H9 (cell line): ENCODE data around the gene AADAC. TPM values are rescaled to one million over a fixed set of nuclear protein-coding genes. Genes with fewer than 3 reads are reported as not detected.

Source experiments
- DNase-seq: peaks from one replicate; pipeline ENCODE4 v3.0.0-alpha.2; 2017
- H2AFZ ChIP-seq: one replicate; pipeline ENCODE4 v1.6.1; 2013; ENCODE audit warnings: mild to moderate bottlenecking, low read length, control low read depth, moderate library complexity
- H2AK5ac ChIP-seq: 2 replicates; pipeline ENCODE4 v1.6.1; 2013; ENCODE audit warnings: low read length, control low read depth, mixed read lengths; ENCODE audit not compliant: insufficient read length
- H2BK120ac ChIP-seq: one replicate; pipeline ENCODE4 v1.6.1; 2013; ENCODE audit warnings: low read depth, mild to moderate bottlenecking, low read length, control low read depth, inconsistent platforms; ENCODE audit not compliant: poor library complexity, severe bottlenecking
- H2BK12ac ChIP-seq: 2 replicates; pipeline ENCODE4 v1.6.1; 2013; ENCODE audit warnings: low read length, control low read depth, mixed read lengths, low read depth; ENCODE audit not compliant: insufficient read length
- H2BK15ac ChIP-seq: 2 replicates; pipeline ENCODE4 v1.6.1; 2013; ENCODE audit warnings: low read depth, low read length, control low read depth
- H2BK20ac ChIP-seq: one replicate; pipeline ENCODE4 v1.6.1; 2013; ENCODE audit warnings: low read depth, mild to moderate bottlenecking, low read length, control low read depth, inconsistent platforms; ENCODE audit not compliant: poor library complexity, severe bottlenecking
- H2BK5ac ChIP-seq: 2 replicates; pipeline ENCODE4 v1.6.1; 2013; ENCODE audit warnings: low read length, control low read depth, mixed read lengths; ENCODE audit not compliant: insufficient read length
- H3K14ac ChIP-seq: 2 replicates; pipeline ENCODE4 v1.6.1; 2013; ENCODE audit warnings: low read length, control low read depth; ENCODE audit not compliant: insufficient read depth
- H3K18ac ChIP-seq: 2 replicates; pipeline ENCODE4 v1.6.1; 2013; ENCODE audit warnings: low read depth, mild to moderate bottlenecking, mixed read lengths, low read length, control low read depth; ENCODE audit not compliant: insufficient read length
- H3K23ac ChIP-seq: 2 replicates; pipeline ENCODE4 v1.6.1; 2013; ENCODE audit warnings: low read length, control low read depth, mixed read lengths, low read depth; ENCODE audit not compliant: insufficient read length
- H3K23me2 ChIP-seq: 2 replicates; pipeline ENCODE4 v1.6.1; 2013; ENCODE audit warnings: low read depth, mild to moderate bottlenecking, mixed read lengths, low read length, control low read depth; ENCODE audit not compliant: insufficient read length, poor library complexity, severe bottlenecking
- H3K27ac ChIP-seq: 2 replicates; pipeline ENCODE4 v1.5.1; 2013; ENCODE audit warnings: low read length, control low read depth, mixed read lengths, low read depth; ENCODE audit not compliant: insufficient read length
- H3K27me3 ChIP-seq: 2 replicates; pipeline ENCODE4 v1.6.1; 2013; ENCODE audit warnings: low read length, control low read depth, inconsistent platforms; ENCODE audit not compliant: insufficient read depth
- H3K4ac ChIP-seq: 2 replicates; pipeline ENCODE4 v1.6.1; 2013; ENCODE audit warnings: low read depth, mild to moderate bottlenecking, control low read depth, inconsistent platforms, low read length, moderate library complexity
- H3K4me1 ChIP-seq: 2 replicates; pipeline ENCODE4 v1.6.1; 2013; ENCODE audit warnings: low read length, control low read depth, inconsistent platforms; ENCODE audit not compliant: insufficient read depth
- H3K4me2 ChIP-seq: 2 replicates; pipeline ENCODE4 v1.6.1; 2013; ENCODE audit warnings: low read length, control low read depth, mixed read lengths; ENCODE audit not compliant: insufficient read length, insufficient read depth
- H3K56ac ChIP-seq: 2 replicates; pipeline ENCODE4 v1.6.1; 2013; ENCODE audit warnings: low read depth, mild to moderate bottlenecking, mixed read lengths, low read length, control low read depth; ENCODE audit not compliant: insufficient read length
- H3K79me1 ChIP-seq: 2 replicates; pipeline ENCODE4 v1.6.1; 2013; ENCODE audit warnings: low read depth, mild to moderate bottlenecking, moderate library complexity, low read length, control low read depth, inconsistent platforms; ENCODE audit not compliant: insufficient read depth, poor library complexity, severe bottlenecking
- H3K79me2 ChIP-seq: 2 replicates; pipeline ENCODE4 v1.6.1; 2013; ENCODE audit warnings: low read length, control low read depth, inconsistent platforms; ENCODE audit not compliant: insufficient read depth
- H3K9ac ChIP-seq: 2 replicates; pipeline ENCODE4 v1.6.1; 2013; ENCODE audit warnings: low read length, control low read depth, mixed read lengths; ENCODE audit not compliant: insufficient read length; ENCODE audit errors: extremely low read depth
- H3K9me3 ChIP-seq: one replicate; pipeline ENCODE4 v1.6.1; 2013; ENCODE audit warnings: low read depth, low read length, inconsistent platforms; ENCODE audit not compliant: control insufficient read depth
- H3T11ph ChIP-seq: one replicate; pipeline ENCODE4 v1.6.1; 2013; ENCODE audit warnings: mild to moderate bottlenecking, low read length, control low read depth, inconsistent platforms
- H4K20me1 ChIP-seq: one replicate; pipeline ENCODE4 v1.6.1; 2013; ENCODE audit not compliant: control insufficient read depth, insufficient read length, insufficient read depth
- H4K5ac ChIP-seq: 2 replicates; pipeline ENCODE4 v1.6.1; 2013; ENCODE audit warnings: low read depth, mild to moderate bottlenecking, mixed read lengths, low read length, control low read depth; ENCODE audit not compliant: insufficient read length
- H4K8ac ChIP-seq: replicated peaks from 2 replicates; pipeline ENCODE4 v1.6.1; 2013; ENCODE audit warnings: low read length, control low read depth, mixed read lengths, low read depth; ENCODE audit not compliant: insufficient read length
- H4K91ac ChIP-seq: 2 replicates; pipeline ENCODE4 v1.6.1; 2013; ENCODE audit warnings: low read depth, mild to moderate bottlenecking, moderate library complexity, mixed read lengths, low read length, control low read depth; ENCODE audit not compliant: insufficient read length
- H3K27ac Mint-ChIP-seq, 3 experiments: 2 replicates in 2 of 3; 3 replicates in 1 of 3; pipeline ENCODE4 v1.8.0; 2020 to 2021; ENCODE audit warnings: mixed read lengths in 3 of 3, mild to moderate bottlenecking in 1 of 3, moderate library complexity in 1 of 3
- H3K27me3 Mint-ChIP-seq: 2 replicates; pipeline ENCODE4 v1.8.0; 2021; ENCODE audit warnings: low read depth, mild to moderate bottlenecking, moderate library complexity, mixed read lengths
- H3K36me3 Mint-ChIP-seq, 3 experiments: 2 replicates in 2 of 3; 3 replicates in 1 of 3; pipeline ENCODE4 v1.8.0; 2020 to 2021; ENCODE audit warnings: low read depth in 3 of 3, mixed read lengths in 3 of 3; ENCODE audit not compliant: insufficient read depth in 1 of 3
- H3K4me1 Mint-ChIP-seq, 2 experiments: 2 replicates each; pipeline ENCODE4 v1.8.0; 2020; ENCODE audit warnings: mixed read lengths in 2 of 2
- H3K4me3 Mint-ChIP-seq, 2 experiments: 2 replicates in 1 of 2; 3 replicates in 1 of 2; pipeline ENCODE4 v1.8.0; 2020 to 2021; ENCODE audit warnings: mild to moderate bottlenecking in 2 of 2, mixed read lengths in 2 of 2, moderate library complexity in 1 of 2
- H3K9me3 Mint-ChIP-seq, 2 experiments: 2 replicates in 1 of 2; 3 replicates in 1 of 2; pipeline ENCODE4 v1.8.0; 2020; ENCODE audit warnings: mild to moderate bottlenecking in 2 of 2, mixed read lengths in 2 of 2, moderate library complexity in 1 of 2
- WGBS: extraction: QIAGEN DNeasy Blood & Tissue Kit; methylation state at CpG from one replicate; pipeline ENCODE4 v1.1.7; 2013; ENCODE audit warnings: missing lambda C conversion rate, low lambda C conversion rate, mixed read lengths; ENCODE audit not compliant: insufficient read length; ENCODE audit errors: extremely low coverage; 5-methylcytosine and 5-hydroxymethylcytosine counted together
- total RNA-seq: library from RNA; stranded (reverse); gene quantifications from 2 replicates; pipeline ENCODE4 v1.2.1, GENCODE V29; 2021
- TF ChIP-seq, protein P1 (sequence below): fragments of 200-600 bp; sonication (generic); conservative IDR thresholded peaks from 3 replicates; pipeline ENCODE4 v1.8.0; 2021; ENCODE audit warnings: antibody characterized with exemption, mild to moderate bottlenecking

Gene AADAC
- total RNA-seq, 1 experiment from 2014 or later, result not detected

GRCh38 chr3:151814588-151814987 lies 672 bp downstream of the AADAC start:
- Histone ChIP-seq H3K23ac (no peak overlapping the region), H3K23me2 (no peaks in the 10 kb centered on the region), H3T11ph (no peak overlapping the region), H4K5ac (no peak overlapping the region), H2BK12ac (no peak overlapping the region), H2BK120ac (no peak overlapping the region), H3K14ac (no peak overlapping the region), H3K27ac (no peak overlapping the region), H2AK5ac (no peak overlapping the region), H3K9ac (no peak overlapping the region), H3K18ac (no peak overlapping the region), H4K8ac (no peak overlapping the region), H2AFZ (no peak overlapping the region), H2BK20ac (no peak overlapping the region), H3K79me2 (no peaks in the 10 kb centered on the region), H3K9me3 (no peaks in the 10 kb centered on the region), H4K91ac (no peak overlapping the region), H3K27me3 (no peaks in the 10 kb centered on the region), H3K79me1 (no peaks in the 10 kb centered on the region), H4K20me1 (no peaks in the 10 kb centered on the region), H3K4me1 (no peaks in the 10 kb centered on the region), H2BK5ac (no peak overlapping the region), H2BK15ac (no peak overlapping the region), H3K4ac (no peak overlapping the region), H3K4me2 (no peak overlapping the region), H3K56ac (no peak overlapping the region)
- peaks cover 10 to 14% of the 10 kb centered on the region in 2 experiments for H3K4me1 Mint-ChIP-seq
- no peak overlapping the region for H3K4me3 Mint-ChIP-seq
- H3K9me3 Mint-ChIP-seq, result no peaks in the 10 kb centered on the region
- TF ChIP-seq, protein P1, sequence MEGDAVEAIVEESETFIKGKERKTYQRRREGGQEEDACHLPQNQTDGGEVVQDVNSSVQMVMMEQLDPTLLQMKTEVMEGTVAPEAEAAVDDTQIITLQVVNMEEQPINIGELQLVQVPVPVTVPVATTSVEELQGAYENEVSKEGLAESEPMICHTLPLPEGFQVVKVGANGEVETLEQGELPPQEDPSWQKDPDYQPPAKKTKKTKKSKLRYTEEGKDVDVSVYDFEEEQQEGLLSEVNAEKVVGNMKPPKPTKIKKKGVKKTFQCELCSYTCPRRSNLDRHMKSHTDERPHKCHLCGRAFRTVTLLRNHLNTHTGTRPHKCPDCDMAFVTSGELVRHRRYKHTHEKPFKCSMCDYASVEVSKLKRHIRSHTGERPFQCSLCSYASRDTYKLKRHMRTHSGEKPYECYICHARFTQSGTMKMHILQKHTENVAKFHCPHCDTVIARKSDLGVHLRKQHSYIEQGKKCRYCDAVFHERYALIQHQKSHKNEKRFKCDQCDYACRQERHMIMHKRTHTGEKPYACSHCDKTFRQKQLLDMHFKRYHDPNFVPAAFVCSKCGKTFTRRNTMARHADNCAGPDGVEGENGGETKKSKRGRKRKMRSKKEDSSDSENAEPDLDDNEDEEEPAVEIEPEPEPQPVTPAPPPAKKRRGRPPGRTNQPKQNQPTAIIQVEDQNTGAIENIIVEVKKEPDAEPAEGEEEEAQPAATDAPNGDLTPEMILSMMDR, result no peak
- WGBS, result no CpG with 5 or more reads among the region's 3 CpGs
- H3K27me3 Mint-ChIP-seq, result no peaks in the 10 kb centered on the region
- H3K36me3 Mint-ChIP-seq, result no peaks in the 10 kb centered on the region
- no peak for DNase-seq
- H3K27ac Mint-ChIP-seq, result no peak overlapping the region
